Dermis microvascular lymphatic vessel endothelial cell (primary cell): ENCODE results near the gene DDR1. TPM values are rescaled to one million over a fixed set of nuclear protein-coding genes. Genes with fewer than 3 reads are reported as not detected.
"Not testable (repeated sequence)": the region's sequence is repeated elsewhere in the genome, so short reads cannot be mapped to it uniquely, and the experiment has no call there.

ENCODE experiments used
- DNase-seq, 2 donors: peaks; one replicate each; pipeline versions ENCODE4 v3.0.0 to v3.0.0-alpha.2; 2010; ENCODE audit warnings: low read depth in 2 of 2
- total RNA-seq: library from RNA; depleted of rRNA; stranded (reverse); fragments of >200 nt; gene quantifications from 2 replicates; pipeline ENCODE4 v1.2.1, GENCODE V29; 2014

Gene DDR1
- total RNA-seq, 1 donor from 2014 or later, result 4.0 TPM

DNA sequence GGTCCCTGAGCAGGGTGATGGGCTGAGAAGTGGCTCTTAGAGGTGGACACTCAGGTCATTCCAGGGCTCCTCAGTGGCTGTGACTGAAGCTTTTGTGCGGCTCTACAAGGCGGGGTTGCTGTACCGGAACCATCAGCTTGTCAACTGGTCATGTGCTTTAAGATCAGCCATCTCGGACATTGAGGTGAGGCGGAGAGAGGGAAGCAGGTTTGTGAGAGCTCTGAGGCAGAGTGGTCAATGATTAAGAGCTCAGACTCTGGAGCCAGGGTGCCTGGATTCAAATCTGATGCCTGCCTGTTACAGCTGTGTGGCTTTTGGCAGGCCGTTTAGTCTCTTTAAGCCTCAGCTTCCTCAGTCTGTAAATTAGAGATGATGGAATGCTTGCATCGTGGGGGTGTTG is 32.7 kb downstream of the DDR1 start:
- no peak for DNase-seq

DNA sequence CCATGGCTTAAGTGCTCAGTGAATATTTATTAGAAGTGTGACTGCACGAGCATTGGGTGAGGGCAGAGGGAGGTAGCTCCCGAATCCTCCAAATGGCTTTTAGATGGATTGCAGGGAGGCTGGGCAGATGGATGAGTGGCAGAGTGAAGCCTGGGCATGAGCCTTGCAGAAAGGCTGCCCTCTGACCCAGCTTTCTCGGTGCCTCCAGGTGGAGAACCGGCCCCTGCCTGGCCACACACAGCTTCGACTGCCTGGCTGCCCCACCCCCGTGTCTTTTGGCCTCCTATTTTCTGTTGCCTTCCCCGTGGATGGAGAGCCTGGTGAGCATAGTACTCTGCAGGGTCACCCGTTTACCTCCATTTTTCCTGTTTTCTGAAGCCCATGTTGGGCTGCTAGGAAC is 33.2 kb downstream of the DDR1 start:
- no peak for DNase-seq

- DNase-seq, result no peak
Observed at GRCh38 chr6:30918670-30919069, 34.4 kb downstream of the DDR1 start.

DNA sequence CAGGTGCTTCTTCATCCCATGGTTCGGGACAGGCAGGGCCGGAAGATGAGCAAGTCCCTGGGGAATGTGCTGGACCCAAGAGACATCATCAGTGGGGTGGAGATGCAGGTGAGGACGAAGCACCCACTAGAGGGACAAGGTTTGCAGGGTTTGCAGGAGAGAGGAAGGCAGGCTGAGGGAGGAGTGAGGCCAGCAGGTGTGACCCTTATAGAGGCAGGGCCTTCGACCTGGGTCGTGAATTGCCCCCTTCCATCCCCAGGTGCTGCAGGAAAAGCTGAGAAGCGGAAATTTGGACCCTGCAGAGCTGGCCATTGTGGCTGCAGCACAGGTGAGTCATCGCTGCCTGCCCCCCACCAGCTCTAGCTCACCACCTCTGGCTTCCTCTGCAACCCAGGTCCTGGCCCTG is 38.1 kb downstream of the DDR1 start:
- no peak for DNase-seq

- DNase-seq, result not testable (repeated sequence)
Observed at GRCh38 chr6:30924040-30924627, 39.8 kb downstream of the DDR1 start.

DNA sequence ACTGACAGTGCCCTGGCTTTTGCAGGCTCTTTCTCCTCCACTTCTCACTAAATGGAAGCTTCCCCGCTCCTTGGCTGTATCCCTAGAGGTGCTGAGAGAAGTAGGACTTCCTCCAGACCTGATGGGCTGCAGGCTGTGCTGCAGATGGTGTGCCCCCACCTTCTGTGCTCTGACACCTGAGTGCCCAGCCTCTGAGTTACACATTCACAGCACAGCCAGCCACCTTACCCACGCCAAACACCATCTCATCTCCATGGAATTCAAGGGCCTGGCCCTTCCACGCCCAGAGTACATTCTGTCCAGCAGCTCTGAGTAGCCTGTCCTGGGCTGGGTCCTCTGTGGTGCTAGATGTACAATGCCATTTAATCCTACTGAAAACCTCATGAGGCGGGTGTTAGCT is 42.3 kb downstream of the DDR1 start:
- no peak for DNase-seq

- DNase-seq, result not testable (repeated sequence)
Observed at GRCh38 chr6:30927080-30927479, 42.8 kb downstream of the DDR1 start.

DNA sequence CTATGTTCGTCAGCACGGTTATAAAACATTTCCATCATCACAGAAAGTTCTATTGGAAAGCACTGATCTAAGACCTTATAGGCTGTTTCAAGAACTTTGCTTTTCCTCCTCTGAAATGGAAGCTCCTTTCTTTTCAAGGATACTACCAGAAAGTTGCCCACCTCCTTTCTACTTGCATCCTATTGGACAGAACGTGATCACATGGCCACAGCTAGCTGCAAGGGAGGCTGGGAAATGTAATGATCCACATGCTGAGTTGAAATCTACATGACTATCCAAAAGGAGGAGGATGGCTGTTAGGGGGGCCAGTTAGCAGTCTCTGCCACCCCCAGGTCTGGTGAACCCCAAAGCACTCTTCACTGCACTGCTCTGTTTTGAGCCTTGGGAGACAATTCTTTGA is 44.4 kb downstream of the DDR1 start:
- no peak for DNase-seq

GRCh38 chr6:30930506-30930905 is 46.2 kb downstream of the DDR1 start:
- no peak for DNase-seq

GRCh38 chr6:30931272-30931671 is 47.0 kb downstream of the DDR1 start:
- no peak for DNase-seq

- DNase-seq, result no peak
Observed at GRCh38 chr6:30931969-30932645, 47.8 kb downstream of the DDR1 start, which contains the start of gene SFTA2. TSS of gene SFTA2 (minus strand) at chr6:30932170. CDS start at chr6:30932096, 74 bp downstream.

- no peak for DNase-seq
Observed at GRCh38 chr6:30932665-30933365, 48.5 kb downstream of the DDR1 start.

DNA sequence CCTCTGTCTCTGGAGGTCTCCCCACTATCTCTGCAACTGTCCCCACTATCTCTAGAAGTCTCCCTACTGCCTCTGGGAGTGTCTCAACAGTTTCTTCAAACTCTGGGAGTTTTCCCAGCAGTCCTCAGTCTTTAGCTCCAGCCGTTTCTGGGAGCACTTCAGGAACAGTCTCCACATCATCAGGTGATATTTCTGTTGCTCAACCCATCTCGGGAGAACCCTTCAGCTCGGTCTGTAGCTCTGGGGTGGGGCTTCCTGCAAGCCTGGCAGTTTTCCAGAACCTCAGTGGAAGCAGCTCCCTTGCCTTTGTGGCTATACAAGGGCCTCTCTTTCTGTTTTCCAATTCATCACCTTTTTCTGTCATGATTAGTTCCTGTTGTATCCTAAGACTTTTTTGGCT is 50.7 kb downstream of the DDR1 start:
- no peak for DNase-seq

GRCh38 chr6:30937265-30937664 is 52.9 kb downstream of the DDR1 start:
- no peak for DNase-seq

- DNase-seq, result no peak
Observed at GRCh38 chr6:30938730-30939129, 54.4 kb downstream of the DDR1 start.

DNA sequence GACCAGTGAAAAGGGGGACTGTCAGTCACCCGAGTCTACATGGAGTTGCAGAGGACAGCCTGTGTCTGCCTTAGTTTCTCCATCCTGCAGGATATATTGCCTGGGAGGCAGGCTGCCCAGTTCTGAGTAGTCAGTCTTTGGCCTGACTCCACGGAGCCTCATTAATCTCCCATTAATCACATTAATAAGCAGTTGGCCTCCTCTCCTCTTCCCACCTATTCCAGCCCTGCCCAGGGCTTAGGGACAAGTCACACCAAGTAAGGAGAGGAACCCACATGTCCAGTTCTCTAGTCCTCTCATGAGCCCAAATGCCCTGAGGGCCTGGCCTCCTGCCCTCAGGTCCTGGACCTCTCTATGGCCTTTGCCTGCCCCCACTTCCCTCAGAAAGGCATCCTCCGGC is 55.2 kb downstream of the DDR1 start:
- no peak for DNase-seq

DNA sequence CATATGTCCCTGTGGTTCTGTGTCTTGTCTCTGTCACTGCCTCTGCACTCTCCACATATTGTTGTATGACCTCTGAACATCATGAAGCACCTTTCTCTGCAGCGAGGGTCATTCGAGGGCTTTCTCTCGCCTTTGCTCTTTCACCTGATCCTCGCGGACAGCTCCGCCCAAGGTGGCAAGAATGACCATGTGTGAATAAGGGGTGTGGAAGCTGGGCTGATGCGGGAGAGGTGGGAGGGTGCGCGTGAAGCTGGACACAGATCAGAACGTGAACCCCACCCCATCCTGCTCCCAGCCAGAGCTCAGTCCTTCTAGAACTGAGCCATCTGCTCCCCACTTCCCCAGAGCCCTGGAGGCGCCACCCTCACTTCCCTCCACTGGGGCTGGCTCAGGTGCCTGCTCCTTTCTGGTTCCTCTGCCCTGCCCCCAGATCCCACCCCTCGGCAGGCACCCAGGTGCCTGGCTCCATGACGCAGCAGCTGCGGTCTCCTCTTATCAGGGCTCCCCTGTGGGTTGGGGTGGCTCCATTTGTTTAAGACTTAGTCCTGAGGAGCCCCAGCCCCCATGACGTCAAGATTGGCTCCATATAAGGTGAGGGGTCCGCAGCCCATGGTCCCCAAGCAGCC is 56.2 kb downstream of the DDR1 start, which contains the start of gene MUCL3:
Gene MUCL3, plus strand, starts transcription at position 613 of the 626 bp plus-strand sequence. CDS start 27 bp downstream, outside the sequence.
- DNase-seq, result no peak

- peak in 1 of 2 donors; percentile 50 for DNase-seq
Observed at GRCh38 chr6:30942338-30943060, 58.2 kb downstream of the DDR1 start.

GRCh38 chr6:30944051-30944450 is 59.7 kb downstream of the DDR1 start:
- DNase-seq, result no peak

DNA sequence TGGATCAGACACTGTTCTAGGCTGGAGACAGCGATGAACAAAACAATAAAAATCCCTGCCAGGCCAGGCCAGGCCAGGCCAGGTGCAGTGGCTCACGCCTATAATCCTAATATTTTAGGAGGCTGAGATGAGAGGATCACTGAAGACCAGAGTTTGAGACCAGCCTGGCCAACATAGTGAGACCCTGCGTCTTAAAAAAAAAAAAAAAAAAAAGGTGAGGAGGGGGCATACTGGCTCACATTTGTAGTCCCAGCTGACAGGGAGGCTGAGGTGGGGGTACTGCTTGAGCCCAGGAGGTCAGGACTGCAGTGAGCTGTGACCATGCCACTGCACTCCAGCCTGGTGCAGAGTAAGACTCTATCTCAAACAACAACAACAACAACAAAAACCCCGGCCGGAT is 61.0 kb downstream of the DDR1 start:
- DNase-seq, result no peak

DNA sequence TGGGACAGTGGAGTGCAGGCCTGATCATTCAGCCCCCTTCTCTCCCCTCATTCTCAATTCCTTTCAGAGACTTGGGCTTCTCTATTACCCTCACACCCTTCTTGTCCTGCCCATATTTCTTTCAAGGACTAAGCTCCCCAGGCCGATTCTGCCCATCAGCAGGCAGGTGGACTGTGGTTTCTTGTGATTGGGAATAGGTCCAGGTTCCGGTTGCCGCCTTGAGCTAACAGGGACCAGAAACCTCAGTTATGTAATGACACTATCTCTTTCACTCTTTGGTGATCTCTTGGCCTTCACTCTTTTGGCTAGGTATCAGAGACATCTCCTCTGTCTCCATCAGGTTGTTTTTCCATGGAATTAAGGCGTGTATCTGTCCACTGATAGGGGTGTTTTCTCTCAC is 62.9 kb downstream of the DDR1 start:
- no peak for DNase-seq

DNA sequence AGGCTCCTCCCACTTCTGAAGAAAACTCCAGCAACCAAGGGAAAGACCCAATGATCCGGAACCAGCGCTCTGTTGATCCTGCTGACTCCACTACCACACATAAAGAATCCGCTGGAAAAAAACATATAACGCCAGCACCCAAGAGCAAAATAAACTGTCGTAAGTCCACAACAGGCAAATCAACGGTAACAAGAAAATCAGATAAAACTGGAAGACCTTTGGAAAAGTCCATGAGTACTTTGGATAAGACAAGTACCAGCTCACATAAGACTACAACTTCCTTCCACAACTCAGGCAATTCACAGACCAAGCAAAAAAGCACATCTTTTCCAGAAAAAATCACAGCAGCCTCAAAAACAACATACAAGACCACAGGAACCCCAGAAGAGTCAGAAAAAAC is 64.5 kb downstream of the DDR1 start:
- DNase-seq, result no peak
